GM12878 (cell line): ENCODE data around the gene WARS2. TPM values are rescaled to one million over a fixed set of nuclear protein-coding genes. Genes with fewer than 3 reads are reported as not detected.

Source experiments
- ATAC-seq: fragments of 200-7000 bp; cut with Tn5 transposase; 3 replicates; pipeline ENCODE4 v1.9.1; 2020; ENCODE audit warnings: mild to moderate bottlenecking, moderate library complexity
- BruUV-seq: library from RNA; stranded (reverse); fragments of 400-500 nt; replicated peaks from 2 replicates; lab custom pipeline; 2021; lab: Mats Ljungman, UMichigan
- CTCF ChIA-PET: fragments of 300-600 bp; sonication (Branson Sonifier 250); formaldehyde crosslinking; extraction: SDS; loops from one replicate; lab custom pipeline; 2021; ENCODE audit warnings: inconsistent platforms; lab: Yijun Ruan, JAX
- POLR2A ChIA-PET: fragments of 350-600 bp; formaldehyde crosslinking; extraction: SDS; loops from one replicate; lab custom pipeline; 2021; ENCODE audit warnings: inconsistent platforms; lab: Charles Lee
- RAD21 ChIA-PET: fragments of 300-600 bp; sonication (Branson Sonifier 250); formaldehyde crosslinking; loops from one replicate; lab custom pipeline; 2023; ENCODE audit warnings: antibody characterized with exemption; ENCODE audit not compliant: unreplicated experiment; lab: Charles Lee
- SMC1A ChIA-PET: fragments of 300-600 bp; sonication (Branson Sonifier 250); formaldehyde crosslinking; loops from one replicate; lab custom pipeline; 2023; ENCODE audit not compliant: unreplicated experiment, uncharacterized antibody; lab: Charles Lee
- DNase-seq: peaks from one replicate; pipeline ENCODE4 v3.0.0-alpha.2; 2011; ENCODE audit warnings: low read depth, low spot score
- FAIRE-seq: peaks from 3 replicates; lab custom pipeline; 2011; peaks lifted over from hg19 to GRCh38; lab: Jason Lieb, UNC
- H2AFZ ChIP-seq: 2 replicates; pipeline ENCODE4 v1.6.0; 2011; ENCODE audit warnings: low read depth, low read length, control low read depth; ENCODE audit not compliant: control insufficient read depth
- H3K27ac ChIP-seq: 2 replicates; pipeline ENCODE4 v1.5.1; 2011; ENCODE audit warnings: control low read depth; ENCODE audit not compliant: control insufficient read depth, insufficient read depth
- H3K27me3 ChIP-seq, 2 experiments: replicated peaks in 1 of 2; 2 replicates each; pipeline versions ENCODE4 v1.6.0 to v1.6.1; 2011; ENCODE audit warnings: low read length in 1 of 2; ENCODE audit not compliant: control insufficient read depth in 2 of 2, insufficient read depth in 2 of 2
- H3K36me3 ChIP-seq, 2 experiments: 2 replicates each; pipeline ENCODE4 v1.5.1; 2011; ENCODE audit warnings: low read length in 1 of 2; ENCODE audit not compliant: control insufficient read depth in 2 of 2, insufficient read depth in 2 of 2
- H3K4me1 ChIP-seq: 2 replicates; pipeline ENCODE4 v1.6.1; 2011; ENCODE audit warnings: mild to moderate bottlenecking, low read length, moderate library complexity, mixed read lengths; ENCODE audit not compliant: control insufficient read depth, insufficient read depth
- H3K4me2 ChIP-seq: 2 replicates; pipeline ENCODE4 v1.6.0; 2011; ENCODE audit warnings: control low read depth; ENCODE audit not compliant: control insufficient read depth, insufficient read depth
- H3K4me3 ChIP-seq: fragments of 200-600 bp; sonication (generic); 2 replicates; pipeline ENCODE4 v1.5.1; 2016
- H3K79me2 ChIP-seq: 2 replicates; pipeline ENCODE4 v1.6.0; 2011; ENCODE audit warnings: low read length; ENCODE audit not compliant: control insufficient read depth, insufficient read depth
- H3K9ac ChIP-seq: 2 replicates; pipeline ENCODE4 v1.8.0; 2011; ENCODE audit warnings: low read length, control low read depth, mixed read lengths; ENCODE audit not compliant: control insufficient read depth, insufficient read depth
- H3K9me3 ChIP-seq: replicated peaks from 3 replicates; pipeline ENCODE4 v1.5.1; 2011; ENCODE audit warnings: mild to moderate bottlenecking, low read length; ENCODE audit not compliant: control insufficient read depth, insufficient read depth
- H4K20me1 ChIP-seq: 2 replicates; pipeline ENCODE4 v1.6.0; 2011; ENCODE audit not compliant: control insufficient read depth, insufficient read depth
- ATF2 ChIP-seq: IDR thresholded peaks from 2 replicates; pipeline ENCODE4 v1.6.1; 2012; ENCODE audit warnings: low read length, inconsistent platforms
- ATF7 ChIP-seq: fragments of 450-650 bp; IDR thresholded peaks from 2 replicates; pipeline ENCODE4 v1.6.1; 2016; ENCODE audit warnings: low read depth, mild to moderate bottlenecking
- BCL3 ChIP-seq: IDR thresholded peaks from 2 replicates; pipeline ENCODE4 v1.6.1; 2011; ENCODE audit warnings: borderline replicate concordance, low read depth, mild to moderate bottlenecking, moderate library complexity, low read length; ENCODE audit not compliant: insufficient read depth, poor library complexity, severe bottlenecking
- HDAC6 ChIP-seq: fragments of 200-600 bp; sonication (generic); IDR thresholded peaks from one replicate; pipeline ENCODE4 v1.8.0; 2017; ENCODE audit warnings: antibody characterized with exemption; ENCODE audit not compliant: unreplicated experiment
- JUNB ChIP-seq: IDR thresholded peaks from 2 replicates; pipeline ENCODE4 v1.6.1; 2016; ENCODE audit warnings: antibody characterized with exemption, mild to moderate bottlenecking
- MXI1 ChIP-seq: fragments of 150-350 bp; IDR thresholded peaks from 2 replicates; pipeline ENCODE4 v1.6.1; 2011; ENCODE audit warnings: low read depth, mild to moderate bottlenecking, inconsistent platforms, low read length, improper control_type of control experiment
- NBN ChIP-seq: fragments of 450-650 bp; IDR thresholded peaks from 2 replicates; pipeline ENCODE4 v1.6.1; 2016
- NKRF ChIP-seq: fragments of 450-650 bp; conservative IDR thresholded peaks from 2 replicates; pipeline ENCODE4 v1.6.1; 2017; ENCODE audit warnings: mild to moderate bottlenecking, moderate library complexity
- NR2C2 ChIP-seq: IDR thresholded peaks from 2 replicates; pipeline ENCODE4 v1.6.1; 2011; ENCODE audit warnings: borderline replicate concordance, low read depth; ENCODE audit not compliant: control insufficient read depth, insufficient read length
- NRF1 ChIP-seq: conservative IDR thresholded peaks from 2 replicates; pipeline ENCODE4 v1.6.1; 2011; ENCODE audit warnings: mild to moderate bottlenecking, low read depth, low read length, improper control_type of control experiment
- PAX5 ChIP-seq: IDR thresholded peaks from 2 replicates; pipeline ENCODE4 v1.6.1; 2011; ENCODE audit warnings: low read depth, low read length, borderline replicate concordance
- PAX8 ChIP-seq: fragments of 450-650 bp; IDR thresholded peaks from 2 replicates; pipeline ENCODE4 v1.6.1; 2017; ENCODE audit warnings: mild to moderate bottlenecking, moderate library complexity
- POLR2AphosphoS5 ChIP-seq: IDR thresholded peaks from 2 replicates; pipeline ENCODE4 v1.6.1; 2011; ENCODE audit warnings: mild to moderate bottlenecking, low read length, inconsistent platforms
- PRDM15 ChIP-seq: fragments of 450-650 bp; formaldehyde crosslinking; IDR thresholded peaks from 2 replicates; pipeline ENCODE4 v1.4.0; 2020; ENCODE audit warnings: mild to moderate bottlenecking, moderate library complexity
- RFX5 ChIP-seq: IDR thresholded peaks from 2 replicates; pipeline ENCODE4 v1.6.1; 2011; ENCODE audit warnings: low read depth, low read length, improper control_type of control experiment
- SMAD1 ChIP-seq: fragments of 450-650 bp; IDR thresholded peaks from 2 replicates; pipeline ENCODE4 v1.6.1; 2018; ENCODE audit warnings: mild to moderate bottlenecking, low read depth; ENCODE audit not compliant: partially characterized antibody
- SMAD5 ChIP-seq: IDR thresholded peaks from 2 replicates; pipeline ENCODE4 v1.6.1; 2016; ENCODE audit warnings: antibody characterized with exemption, low read depth
- TARDBP ChIP-seq: IDR thresholded peaks from 2 replicates; pipeline ENCODE4 v1.6.1; 2016; ENCODE audit warnings: borderline replicate concordance
- in situ Hi-C: fragments of 300-500 bp; cut with MboI; formaldehyde crosslinking; loops from 9 replicates; pipeline ENCODE4 v1.14.3; 2018; ENCODE audit warnings: mixed read lengths
- intact Hi-C: fragments of 100-400 bp; cut with micrococcal nuclease; formaldehyde crosslinking; loops from one replicate; pipeline ENCODE4 v1.14.2; 2022; ENCODE audit not compliant: unreplicated experiment
- polyA plus RNA-seq, 11 experiments: library from polyadenylated mRNA; depleted of rRNA in 4 of 11; unstranded in 6 of 11; stranded (reverse) in 5 of 11; fragments of >200 nt; fragmentation: Nextera tagmentation in 4 of 11; fragmentation: Illumina TruSeq in 1 of 11; extraction: Ambion mirVana in 4 of 11; extraction: Trizol in 1 of 11; gene quantifications; 1 replicate in 1 of 11; 2 replicates in 10 of 11; pipeline versions ENCODE4 v1.2.1 to v1.2.3, GENCODE V29; 2011 to 2016; ENCODE audit warnings: inconsistent platforms in 2 of 11, missing spikeins in 2 of 11, low read depth in 1 of 11
- total RNA-seq, 4 experiments: library from RNA; depleted of rRNA in 3 of 4; stranded (reverse); fragments of >200 nt in 3 of 4; fragmentation: Illumina TruSeq in 1 of 4; extraction: Trizol in 1 of 4; gene quantifications; 2 replicates each; pipeline versions ENCODE4 v1.2.1 to v1.2.3, GENCODE V29; 2013 to 2021

The WARS2 gene
- total and polyA plus RNA-seq, 10 of the 15 experiments (the other 5 are each of a cell fraction or from before 2014, with no cell fraction given): 5.5 to 22.2 (median 14.4) TPM

GRCh38 chr1:119061700-119062099, 78.8 kb downstream of the WARS2 start:
- H4K20me1 ChIP-seq: no peaks in the 10 kb centered on the region
- H3K4me3 ChIP-seq: no peak overlapping the region
- in situ Hi-C loops (no loop called here), intact Hi-C loops (no loop called here)
- H3K9ac ChIP-seq: no peak overlapping the region
- ChIA-PET SMC1A (no interaction called here), CTCF (no interaction called here), RAD21 (no interaction called here), POLR2A (no interaction called here)
- H2AFZ ChIP-seq: no peak overlapping the region
- no peaks in the 10 kb centered on the region for H3K27me3 ChIP-seq
- FAIRE-seq: no peak
- no peaks in the 10 kb centered on the region for H3K79me2 ChIP-seq
- ATAC-seq: no peak
- H3K27ac ChIP-seq: no peak overlapping the region
- H3K9me3 ChIP-seq: no peaks in the 10 kb centered on the region
- TF ChIP-seq NRF1 (no peak), SMAD1 (no peak), TARDBP (no peak), NR2C2 (no peak), PAX5 (no peak), SMAD5 (no peak), ATF2 (no peak), PRDM15 (CRISPR knock-in tag) (no peak), BCL3 (no peak), HDAC6 (no peak), MXI1 (no peak), POLR2AphosphoS5 (no peak), NKRF (no peak), JUNB (no peak), RFX5 (no peak), ATF7 (no peak), PAX8 (no peak), NBN (no peak)
- H3K4me1 ChIP-seq: no peaks in the 10 kb centered on the region
- BruUV-seq: no TSS peak
- no peak overlapping the region for H3K4me2 ChIP-seq
- no peak for DNase-seq
- no peaks in the 10 kb centered on the region for H3K36me3 ChIP-seq
